GM23338 (cell line): Measurements from ENCODE around the gene SNPH.

Experiments
- CREB1 ChIP-seq: fragments of 250-450 bp; sonication (Bioruptor Pico); IDR thresholded peaks from 2 replicates; pipeline ENCODE4 v1.5.0; 2020; ENCODE audit warnings: low read depth, mild to moderate bottlenecking, moderate library complexity
- EZH2 ChIP-seq: fragments of 200-600 bp; sonication (generic); IDR thresholded peaks from one replicate; pipeline ENCODE4 v1.8.0; 2017; ENCODE audit warnings: antibody characterized with exemption, mild to moderate bottlenecking, low read depth; ENCODE audit not compliant: unreplicated experiment
- EZH2phosphoT487 ChIP-seq: fragments of 200-600 bp; sonication (generic); IDR thresholded peaks from one replicate; pipeline ENCODE4 v1.8.1; 2018; ENCODE audit warnings: antibody characterized with exemption; ENCODE audit not compliant: unreplicated experiment
- JUNB ChIP-seq: IDR thresholded peaks from one replicate; pipeline ENCODE4 v1.6.1; 2016; ENCODE audit warnings: antibody characterized with exemption; ENCODE audit not compliant: unreplicated experiment
- POLR2AphosphoS5 ChIP-seq: IDR thresholded peaks from 2 replicates; pipeline ENCODE4 v1.6.1; 2016; ENCODE audit warnings: antibody characterized with exemption, low read depth
- REST ChIP-seq: IDR thresholded peaks from one replicate; pipeline ENCODE4 v1.6.1; 2018; ENCODE audit warnings: antibody characterized with exemption; ENCODE audit not compliant: unreplicated experiment
- TF ChIP-seq, protein P1 (sequence below), 2 experiments: fragments of 200-600 bp in 1 of 2; sonication (generic) in 1 of 2; conservative IDR thresholded peaks; 2 replicates each; pipeline versions ENCODE4 v1.5.1 to v1.6.1; 2016 to 2017; ENCODE audit warnings: antibody characterized with exemption in 2 of 2, low read depth in 2 of 2, mild to moderate bottlenecking in 2 of 2, moderate library complexity in 1 of 2

DNA sequence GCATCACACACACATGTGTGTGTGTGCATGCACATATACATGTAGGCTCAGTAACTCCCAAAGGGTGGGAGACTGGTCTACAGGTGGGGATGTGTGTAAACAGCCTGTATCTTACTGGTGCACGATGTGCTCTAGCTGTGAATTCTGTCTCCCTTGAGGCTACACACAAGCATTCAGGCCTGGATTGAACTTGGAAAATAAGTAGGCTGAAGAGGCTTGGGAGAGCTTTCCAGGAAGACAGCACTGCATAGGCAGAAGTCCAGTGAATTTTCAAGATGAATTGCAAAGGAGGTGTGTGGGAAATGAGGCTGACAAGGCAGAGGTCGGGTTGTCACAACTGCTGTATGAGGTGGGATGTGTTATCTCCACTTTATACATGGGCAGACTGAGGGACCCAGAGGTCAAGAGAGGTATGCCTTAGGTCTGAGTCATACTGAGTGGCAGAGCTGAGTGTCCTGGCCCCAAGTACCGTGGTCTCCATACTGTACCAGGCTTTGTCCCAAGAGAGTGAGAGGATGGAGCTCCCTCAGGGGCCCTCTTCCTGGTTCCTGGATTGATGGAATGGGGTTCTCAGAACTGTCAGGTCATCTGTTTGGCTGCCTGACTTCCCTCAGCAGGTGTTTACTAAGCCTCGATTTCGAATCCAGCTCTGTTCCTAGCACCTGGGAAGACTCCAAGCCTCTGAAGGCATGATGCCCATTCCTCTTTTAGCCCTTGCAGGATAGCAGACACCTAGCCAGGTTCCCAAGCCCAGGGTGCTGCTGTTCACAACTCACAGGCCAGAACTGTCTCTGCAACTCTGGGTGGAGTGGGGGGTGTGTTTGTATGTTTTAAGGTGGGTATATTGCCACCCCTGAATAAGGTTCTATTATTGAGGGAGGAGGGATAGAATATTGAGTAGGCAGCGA lies 14.4 kb downstream of the SNPH start:
- TF ChIP-seq POLR2AphosphoS5, result no peak
- TF ChIP-seq, protein P1, sequence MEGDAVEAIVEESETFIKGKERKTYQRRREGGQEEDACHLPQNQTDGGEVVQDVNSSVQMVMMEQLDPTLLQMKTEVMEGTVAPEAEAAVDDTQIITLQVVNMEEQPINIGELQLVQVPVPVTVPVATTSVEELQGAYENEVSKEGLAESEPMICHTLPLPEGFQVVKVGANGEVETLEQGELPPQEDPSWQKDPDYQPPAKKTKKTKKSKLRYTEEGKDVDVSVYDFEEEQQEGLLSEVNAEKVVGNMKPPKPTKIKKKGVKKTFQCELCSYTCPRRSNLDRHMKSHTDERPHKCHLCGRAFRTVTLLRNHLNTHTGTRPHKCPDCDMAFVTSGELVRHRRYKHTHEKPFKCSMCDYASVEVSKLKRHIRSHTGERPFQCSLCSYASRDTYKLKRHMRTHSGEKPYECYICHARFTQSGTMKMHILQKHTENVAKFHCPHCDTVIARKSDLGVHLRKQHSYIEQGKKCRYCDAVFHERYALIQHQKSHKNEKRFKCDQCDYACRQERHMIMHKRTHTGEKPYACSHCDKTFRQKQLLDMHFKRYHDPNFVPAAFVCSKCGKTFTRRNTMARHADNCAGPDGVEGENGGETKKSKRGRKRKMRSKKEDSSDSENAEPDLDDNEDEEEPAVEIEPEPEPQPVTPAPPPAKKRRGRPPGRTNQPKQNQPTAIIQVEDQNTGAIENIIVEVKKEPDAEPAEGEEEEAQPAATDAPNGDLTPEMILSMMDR (conservative IDR thresholded peaks at IDR 0.05; ENCODE audit: low read depth in 2 of 2), result no peak
- TF ChIP-seq EZH2, result no peak
- no peak for TF ChIP-seq JUNB
- TF ChIP-seq REST, result no peak
- TF ChIP-seq EZH2phosphoT487, result no peak
- no peak for TF ChIP-seq CREB1 (CRISPR knock-in tag)
